ENCODE data around the gene NKX6-2.

- no peak for TF ChIP-seq EZH2 (IDR thresholded peaks at IDR 0.05; ENCODE audit: insufficient read depth, poor library complexity, severe bottlenecking)
- TF ChIP-seq EZH2phosphoT487 (IDR thresholded peaks at IDR 0.05; ENCODE audit: insufficient read depth, low read depth): no peak
These were observed 6.8 kb upstream of the NKX6-2 start for GRCh38 chr10:132792796-132793195.

Data from GM23248 (cell line).